Neuronal stem cell (in vitro differentiated cells): ENCODE data around the gene AURKAIP1.
A peak's percentile ranks its signal among the peaks of the same experiment; 100 is the strongest.

Experiments used
- DNase-seq: peaks from one replicate; pipeline ENCODE4 v3.0.0-alpha.2; 2013; ENCODE audit warnings: low spot score
- H2AFZ ChIP-seq: one replicate; pipeline ENCODE4 v1.6.1; 2013; ENCODE audit warnings: mild to moderate bottlenecking, low read length, inconsistent platforms
- H2AK5ac ChIP-seq: 2 replicates; pipeline ENCODE4 v1.6.1; 2013; ENCODE audit warnings: low read depth, mild to moderate bottlenecking, inconsistent platforms, low read length, moderate library complexity, mixed read lengths
- H2BK120ac ChIP-seq: 2 replicates; pipeline ENCODE4 v1.6.1; 2013; ENCODE audit warnings: low read depth, mild to moderate bottlenecking, inconsistent platforms, low read length, moderate library complexity, mixed read lengths
- H2BK12ac ChIP-seq: one replicate; pipeline ENCODE4 v1.6.1; 2013; ENCODE audit warnings: low read length, inconsistent platforms
- H2BK15ac ChIP-seq: 2 replicates; pipeline ENCODE4 v1.6.1; 2013; ENCODE audit warnings: mild to moderate bottlenecking, low read length, inconsistent platforms, mixed read lengths
- H2BK5ac ChIP-seq: one replicate; pipeline ENCODE4 v1.6.1; 2013; ENCODE audit warnings: inconsistent platforms, mild to moderate bottlenecking, low read length, moderate library complexity
- H3K14ac ChIP-seq: one replicate; pipeline ENCODE4 v1.6.1; 2013; ENCODE audit warnings: low read length, inconsistent platforms
- H3K18ac ChIP-seq: 2 replicates; pipeline ENCODE4 v1.6.1; 2013; ENCODE audit warnings: low read length, inconsistent platforms
- H3K23ac ChIP-seq: 2 replicates; pipeline ENCODE4 v1.6.1; 2013; ENCODE audit warnings: low read depth, mild to moderate bottlenecking, mixed read lengths, low read length, inconsistent platforms; ENCODE audit not compliant: poor library complexity
- H3K27ac ChIP-seq: replicated peaks from 3 replicates; pipeline ENCODE4 v1.5.1; 2013; ENCODE audit warnings: low read length, inconsistent platforms
- H3K27me3 ChIP-seq, 3 experiments: 2 replicates each; pipeline ENCODE4 v1.6.1; 2013; ENCODE audit warnings: low read length in 3 of 3, mild to moderate bottlenecking in 2 of 3, inconsistent platforms in 1 of 3, low read depth in 1 of 3, mixed read lengths in 1 of 3, moderate library complexity in 1 of 3; ENCODE audit not compliant: control insufficient read depth in 3 of 3, insufficient read depth in 3 of 3
- H3K36me3 ChIP-seq, 2 donors: replicated peaks in 1 of 2; 2 replicates each; pipeline ENCODE4 v1.6.1; 2013; ENCODE audit warnings: low read length in 2 of 2; ENCODE audit not compliant: control insufficient read depth in 2 of 2, insufficient read depth in 2 of 2
- H3K4ac ChIP-seq: 2 replicates; pipeline ENCODE4 v1.6.1; 2013; ENCODE audit warnings: inconsistent platforms, mild to moderate bottlenecking, low read length, moderate library complexity
- H3K4me1 ChIP-seq, 2 donors: 1 replicate in 1 of 2; 2 replicates in 1 of 2; pipeline ENCODE4 v1.6.1; 2013; ENCODE audit warnings: low read length in 2 of 2, low read depth in 1 of 2; ENCODE audit not compliant: control insufficient read depth in 2 of 2, insufficient read depth in 1 of 2
- H3K4me2 ChIP-seq: one replicate; pipeline ENCODE4 v1.6.1; 2013; ENCODE audit warnings: mild to moderate bottlenecking, low read length, inconsistent platforms; ENCODE audit not compliant: insufficient read depth, poor library complexity, severe bottlenecking
- H3K4me3 ChIP-seq, 2 donors: 2 replicates each; pipeline ENCODE4 v1.5.1; 2013; ENCODE audit warnings: low read length in 2 of 2, mild to moderate bottlenecking in 2 of 2, inconsistent platforms in 1 of 2, moderate library complexity in 1 of 2
- H3K79me1 ChIP-seq: one replicate; pipeline ENCODE4 v1.6.1; 2013; ENCODE audit warnings: low read depth, mild to moderate bottlenecking, inconsistent platforms, low read length, moderate library complexity
- H3K9ac ChIP-seq: one replicate; pipeline ENCODE4 v1.6.1; 2013; ENCODE audit warnings: mild to moderate bottlenecking, low read depth, low read length, inconsistent platforms; ENCODE audit not compliant: poor library complexity
- H3K9me3 ChIP-seq, 2 donors: replicated peaks in 1 of 2; 2 replicates each; pipeline versions ENCODE3 to v1.6.1; 2013; ENCODE audit warnings: low read length in 2 of 2, mild to moderate bottlenecking in 2 of 2, inconsistent platforms in 1 of 2, low read depth in 1 of 2, mixed read lengths in 1 of 2, moderate library complexity in 1 of 2; ENCODE audit not compliant: control insufficient read depth in 2 of 2, insufficient read depth in 1 of 2
- H4K8ac ChIP-seq: one replicate; pipeline ENCODE4 v1.6.1; 2013; ENCODE audit warnings: low read depth, mild to moderate bottlenecking, inconsistent platforms, low read length, moderate library complexity
- H4K91ac ChIP-seq: one replicate; pipeline ENCODE4 v1.6.1; 2013; ENCODE audit warnings: low read length, low read depth, mild to moderate bottlenecking, inconsistent platforms; ENCODE audit not compliant: poor library complexity
- WGBS, 2 donors: extraction: QIAGEN DNeasy Blood & Tissue Kit; methylation state at CpG; one replicate each; pipeline ENCODE4 v1.1.7; 2013; ENCODE audit warnings: missing lambda C conversion rate in 2 of 2, mixed read lengths in 1 of 2; ENCODE audit not compliant: insufficient read length in 2 of 2, insufficient replicate concordance in 1 of 2; ENCODE audit errors: extremely low coverage in 2 of 2; 5-methylcytosine and 5-hydroxymethylcytosine counted together

AURKAIP1 gene

DNA sequence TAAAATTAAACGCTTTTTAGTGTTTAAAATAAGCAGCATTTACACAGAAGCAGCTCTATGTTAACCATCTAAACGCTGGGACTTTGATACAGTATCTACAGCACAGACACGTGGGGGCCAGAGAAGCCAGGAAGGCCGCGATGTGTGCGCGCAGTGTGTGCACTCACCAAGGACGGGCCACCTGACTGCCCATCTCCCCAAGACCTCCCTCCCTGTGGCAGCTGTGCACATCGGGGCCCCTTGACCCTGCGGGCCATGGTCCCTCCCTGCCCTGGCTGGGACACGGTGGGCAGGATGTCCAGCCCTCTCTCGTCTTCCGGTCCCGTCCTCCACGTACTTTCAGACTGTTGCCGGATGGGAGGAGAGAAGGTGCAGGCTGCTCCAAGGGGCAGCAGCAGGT, 39.7 kb downstream of the AURKAIP1 start:
- Histone ChIP-seq H3K9ac (no peak overlapping the region), H3K4me2 (no peak overlapping the region), H3K18ac (no peak overlapping the region), H3K4me3 (no peak overlapping the region), H4K91ac (no peak overlapping the region), H2BK12ac (no peak overlapping the region), H2BK5ac (peak overlapping the region; percentile 66), H2AK5ac (no peak overlapping the region), H3K36me3 (peaks cover 16 to 35% of the 10 kb centered on the region in 2 donors), H3K4ac (no peak overlapping the region), H3K14ac (no peak overlapping the region), H3K27me3 (no peaks in the 10 kb centered on the region), H2BK15ac (no peak overlapping the region), H2BK120ac (no peak overlapping the region), H3K79me1 (peaks cover 11% of the 10 kb centered on the region), H3K23ac (no peak overlapping the region), H3K27ac (no peak overlapping the region), H3K9me3 (no peaks in the 10 kb centered on the region), H3K4me1 (peaks cover 0 to 11% of the 10 kb centered on the region in 2 donors), H4K8ac (no peak overlapping the region), H2AFZ (no peak overlapping the region)
- no peak for DNase-seq
- WGBS, 2 donors: no CpG with 5 or more reads among the region's 16 CpGs

DNA sequence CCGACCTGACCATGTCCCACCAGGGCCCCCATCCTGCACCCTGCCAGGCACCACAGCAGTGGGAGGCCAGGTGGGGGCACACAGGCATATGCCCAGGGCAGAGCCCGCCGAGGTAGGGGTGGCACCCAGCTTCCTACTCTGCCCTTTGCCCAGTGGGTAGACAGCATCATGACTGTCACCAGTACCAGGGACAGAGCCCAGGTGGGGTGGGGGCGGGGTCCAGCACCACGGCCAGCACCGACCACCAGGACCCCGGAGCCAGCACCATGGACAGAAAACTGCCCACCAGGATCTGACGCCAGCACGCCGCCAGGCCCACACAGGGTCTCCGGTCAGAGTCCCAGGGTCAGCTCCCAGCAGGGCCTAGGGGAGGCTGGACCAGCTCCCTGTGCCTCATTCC, 40.2 kb downstream of the AURKAIP1 start:
- peak overlapping the region; percentile 66 for H2BK5ac ChIP-seq
- no peak overlapping the region for H4K8ac ChIP-seq
- H3K14ac ChIP-seq: no peak overlapping the region
- DNase-seq: peak; percentile 70
- H3K27me3 ChIP-seq: no peaks in the 10 kb centered on the region
- no peak overlapping the region for H3K18ac ChIP-seq
- H2BK12ac ChIP-seq: no peak overlapping the region
- H3K9me3 ChIP-seq: peaks cover 0 to 3% of the 10 kb centered on the region in 2 donors
- H3K27ac ChIP-seq: no peak overlapping the region
- H2AK5ac ChIP-seq: no peak overlapping the region
- peaks cover 9% of the 10 kb centered on the region for H3K79me1 ChIP-seq
- no peak overlapping the region for H3K9ac ChIP-seq
- H3K36me3 ChIP-seq: peaks cover 14 to 31% of the 10 kb centered on the region in 2 donors
- no peak overlapping the region for H3K4ac ChIP-seq
- H3K4me3 ChIP-seq: no peak overlapping the region
- H3K23ac ChIP-seq: no peak overlapping the region
- no peak overlapping the region for H2BK120ac ChIP-seq
- no peak overlapping the region for H3K4me2 ChIP-seq
- no CpG with 5 or more reads among the region's 11 CpGs for WGBS, 2 donors
- peaks cover 3 to 11% of the 10 kb centered on the region in 2 donors for H3K4me1 ChIP-seq
- no peak overlapping the region for H4K91ac ChIP-seq
- no peak overlapping the region for H2BK15ac ChIP-seq
- no peak overlapping the region for H2AFZ ChIP-seq

DNA sequence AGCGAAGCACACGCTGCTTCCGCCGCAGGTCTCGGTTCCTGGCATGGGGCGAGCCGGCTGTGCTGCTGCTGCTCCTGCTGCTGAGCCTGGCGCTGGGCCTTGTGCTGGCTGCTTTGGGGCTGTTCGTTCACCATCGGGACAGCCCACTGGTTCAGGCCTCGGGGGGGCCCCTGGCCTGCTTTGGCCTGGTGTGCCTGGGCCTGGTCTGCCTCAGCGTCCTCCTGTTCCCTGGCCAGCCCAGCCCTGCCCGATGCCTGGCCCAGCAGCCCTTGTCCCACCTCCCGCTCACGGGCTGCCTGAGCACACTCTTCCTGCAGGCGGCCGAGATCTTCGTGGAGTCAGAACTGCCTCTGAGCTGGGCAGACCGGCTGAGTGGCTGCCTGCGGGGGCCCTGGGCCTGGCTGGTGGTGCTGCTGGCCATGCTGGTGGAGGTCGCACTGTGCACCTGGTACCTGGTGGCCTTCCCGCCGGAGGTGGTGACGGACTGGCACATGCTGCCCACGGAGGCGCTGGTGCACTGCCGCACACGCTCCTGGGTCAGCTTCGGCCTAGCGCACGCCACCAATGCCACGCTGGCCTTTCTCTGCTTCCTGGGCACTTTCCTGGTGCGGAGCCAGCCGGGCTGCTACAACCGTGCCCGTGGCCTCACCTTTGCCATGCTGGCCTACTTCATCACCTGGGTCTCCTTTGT, 41.3 kb downstream of the AURKAIP1 start:
- H3K4ac ChIP-seq: no peak overlapping the region

DNA sequence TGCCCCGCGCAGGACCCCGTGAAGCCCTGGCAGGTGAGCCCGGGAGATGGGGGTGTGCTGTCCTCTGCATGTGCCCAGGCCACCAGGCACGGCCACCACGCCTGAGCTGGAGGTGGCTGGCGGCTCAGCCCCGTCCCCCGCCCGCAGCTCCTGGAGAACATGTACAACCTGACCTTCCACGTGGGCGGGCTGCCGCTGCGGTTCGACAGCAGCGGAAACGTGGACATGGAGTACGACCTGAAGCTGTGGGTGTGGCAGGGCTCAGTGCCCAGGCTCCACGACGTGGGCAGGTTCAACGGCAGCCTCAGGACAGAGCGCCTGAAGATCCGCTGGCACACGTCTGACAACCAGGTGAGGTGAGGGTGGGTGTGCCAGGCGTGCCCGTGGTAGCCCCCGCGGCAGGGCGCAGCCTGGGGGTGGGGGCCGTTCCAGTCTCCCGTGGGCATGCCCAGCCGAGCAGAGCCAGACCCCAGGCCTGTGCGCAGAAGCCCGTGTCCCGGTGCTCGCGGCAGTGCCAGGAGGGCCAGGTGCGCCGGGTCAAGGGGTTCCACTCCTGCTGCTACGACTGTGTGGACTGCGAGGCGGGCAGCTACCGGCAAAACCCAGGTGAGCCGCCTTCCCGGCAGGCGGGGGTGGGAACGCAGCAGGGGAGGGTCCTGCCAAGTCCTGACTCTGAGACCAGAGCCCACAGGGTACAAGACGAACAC, 42.1 kb downstream of the AURKAIP1 start:
- H3K79me1 ChIP-seq: peaks cover 14% of the 10 kb centered on the region
- H2BK5ac ChIP-seq: no peak overlapping the region
- no peak overlapping the region for H3K4ac ChIP-seq
- peaks cover 0 to 2% (median 0%) of the 10 kb centered on the region in 3 experiments for H3K27me3 ChIP-seq
- no peak overlapping the region for H3K4me2 ChIP-seq
- no peak overlapping the region for H2BK120ac ChIP-seq
- no peak overlapping the region for H2BK12ac ChIP-seq
- DNase-seq: no peak
- no peak overlapping the region for H3K14ac ChIP-seq
- WGBS, 2 donors: no CpG with 5 or more reads among the region's 48 CpGs
- H3K4me1 ChIP-seq: peaks cover 8 to 11% of the 10 kb centered on the region in 2 donors
- no peak overlapping the region for H3K18ac ChIP-seq
- no peak overlapping the region for H2AFZ ChIP-seq
- H3K27ac ChIP-seq: no peak overlapping the region
- H3K9me3 ChIP-seq: peaks cover 0 to 9% of the 10 kb centered on the region in 2 donors
- no peak overlapping the region for H2BK15ac ChIP-seq
- H3K9ac ChIP-seq: peak overlapping the region; percentile 12
- H4K8ac ChIP-seq: peak overlapping the region; percentile 4
- H3K36me3 ChIP-seq: peaks cover 12 to 25% of the 10 kb centered on the region in 2 donors
- H4K91ac ChIP-seq: no peak overlapping the region
- H3K4me3 ChIP-seq: peak overlapping the region in 1 of 2 donors; percentile 44
- H2AK5ac ChIP-seq: no peak overlapping the region
- H3K23ac ChIP-seq: peak overlapping the region; percentile 99

More for the DNA sequence above, 41.3 kb downstream of the AURKAIP1 start:
- Histone ChIP-seq H4K8ac (no peak overlapping the region), H3K4me1 (peaks cover 8 to 11% of the 10 kb centered on the region in 2 donors), H3K9ac (no peak overlapping the region), H3K36me3 (peaks cover 14 to 26% of the 10 kb centered on the region in 2 donors), H3K27ac (no peak overlapping the region), H3K23ac (peak overlapping the region; percentile 99), H3K79me1 (peaks cover 14% of the 10 kb centered on the region), H3K18ac (no peak overlapping the region), H3K4me2 (no peak overlapping the region), H3K4me3 (no peak overlapping the region), H2BK12ac (no peak overlapping the region), H2AK5ac (no peak overlapping the region), H2AFZ (no peak overlapping the region), H3K9me3 (peaks cover 0 to 9% of the 10 kb centered on the region in 2 donors), H3K27me3 (peaks cover 0 to 2% (median 0%) of the 10 kb centered on the region in 3 experiments), H2BK5ac (no peak overlapping the region), H3K14ac (no peak overlapping the region), H2BK15ac (no peak overlapping the region), H4K91ac (no peak overlapping the region), H2BK120ac (no peak overlapping the region)
- no peak for DNase-seq
- WGBS, 2 donors: no CpG with 5 or more reads among the region's 36 CpGs
